C4-2B (cell line): Measurements from ENCODE around the gene EMX2.

Experiments
- ZFX ChIP-seq: fragments of 450-650 bp; IDR thresholded peaks from 2 replicates; pipeline ENCODE4 v1.6.1; 2017
- TF ChIP-seq, protein P1 (sequence below): fragments of 450-650 bp; conservative IDR thresholded peaks from 2 replicates; pipeline ENCODE4 v1.5.1; 2017; ENCODE audit warnings: mild to moderate bottlenecking

DNA sequence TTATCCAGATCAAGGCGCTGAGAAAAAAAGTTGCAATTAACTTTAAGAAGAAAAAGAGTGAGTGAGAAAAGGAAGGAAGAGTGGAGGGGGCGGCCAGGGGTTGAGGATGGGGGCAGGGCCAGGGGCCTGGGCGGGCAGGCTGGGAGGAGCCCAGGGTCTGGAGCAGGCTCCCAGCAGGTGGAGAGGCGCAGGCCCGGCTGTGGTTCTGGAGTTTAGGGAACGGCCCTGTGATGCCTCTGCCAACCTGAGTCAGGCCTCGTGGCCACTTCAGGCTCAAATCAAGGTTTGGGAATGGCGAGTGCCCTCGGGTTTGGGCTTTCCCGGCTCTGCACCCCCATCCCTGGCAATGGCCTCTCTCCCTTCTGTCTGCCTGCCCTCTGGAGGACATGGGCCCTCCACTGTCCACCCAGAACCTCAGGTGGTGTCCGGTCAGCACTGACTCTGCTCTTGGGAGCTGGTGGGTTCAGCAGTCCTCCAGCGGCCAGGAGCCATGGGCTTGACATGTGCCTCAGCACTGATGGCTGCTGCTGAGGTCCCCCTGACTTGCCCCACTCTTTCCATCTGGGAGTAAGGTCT lies 41.0 kb upstream of the EMX2 start:
- TF ChIP-seq, protein P1, sequence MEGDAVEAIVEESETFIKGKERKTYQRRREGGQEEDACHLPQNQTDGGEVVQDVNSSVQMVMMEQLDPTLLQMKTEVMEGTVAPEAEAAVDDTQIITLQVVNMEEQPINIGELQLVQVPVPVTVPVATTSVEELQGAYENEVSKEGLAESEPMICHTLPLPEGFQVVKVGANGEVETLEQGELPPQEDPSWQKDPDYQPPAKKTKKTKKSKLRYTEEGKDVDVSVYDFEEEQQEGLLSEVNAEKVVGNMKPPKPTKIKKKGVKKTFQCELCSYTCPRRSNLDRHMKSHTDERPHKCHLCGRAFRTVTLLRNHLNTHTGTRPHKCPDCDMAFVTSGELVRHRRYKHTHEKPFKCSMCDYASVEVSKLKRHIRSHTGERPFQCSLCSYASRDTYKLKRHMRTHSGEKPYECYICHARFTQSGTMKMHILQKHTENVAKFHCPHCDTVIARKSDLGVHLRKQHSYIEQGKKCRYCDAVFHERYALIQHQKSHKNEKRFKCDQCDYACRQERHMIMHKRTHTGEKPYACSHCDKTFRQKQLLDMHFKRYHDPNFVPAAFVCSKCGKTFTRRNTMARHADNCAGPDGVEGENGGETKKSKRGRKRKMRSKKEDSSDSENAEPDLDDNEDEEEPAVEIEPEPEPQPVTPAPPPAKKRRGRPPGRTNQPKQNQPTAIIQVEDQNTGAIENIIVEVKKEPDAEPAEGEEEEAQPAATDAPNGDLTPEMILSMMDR, result no peak
- TF ChIP-seq ZFX, result no peak
